Left lung (tissue), 10 donors: ENCODE measurements around the gene RAB13. TPM values are rescaled to one million over a fixed set of nuclear protein-coding genes. Genes with fewer than 3 reads are reported as not detected.

Experiments used
- ATAC-seq: fragments of 200-7000 bp; cut with Tn5 transposase; one replicate; pipeline ENCODE4 v1.9.1; 2020; ENCODE audit warnings: moderate library complexity
- DNase-seq, 4 donors: peaks; one replicate each; pipeline ENCODE4 v3.0.0-alpha.2; 2013 to 2020
- H3K27ac ChIP-seq, 2 donors: fragments of 200-600 bp; sonication (generic) in 1 of 2; one replicate each; pipeline versions ENCODE4 v1.5.0 to v1.8.0; 2020 to 2021
- H3K27me3 ChIP-seq, 2 donors: fragments of 200-600 bp; sonication (generic) in 1 of 2; one replicate each; pipeline versions ENCODE4 v1.5.0 to v1.8.0; 2020 to 2021
- H3K36me3 ChIP-seq, 2 donors: fragments of 200-600 bp; sonication (generic) in 1 of 2; one replicate each; pipeline versions ENCODE4 v1.5.0 to v1.8.0; 2020 to 2021
- H3K4me1 ChIP-seq, 2 donors: fragments of 200-600 bp; one replicate each; pipeline ENCODE4 v1.8.0; 2021
- H3K4me3 ChIP-seq, 2 donors: fragments of 200-600 bp; sonication (generic) in 1 of 2; one replicate each; pipeline versions ENCODE4 v1.5.0 to v1.8.0; 2020 to 2021; ENCODE audit warnings: mild to moderate bottlenecking in 1 of 2
- H3K9me3 ChIP-seq, 2 donors: fragments of 200-600 bp; sonication (generic) in 1 of 2; one replicate each; pipeline versions ENCODE4 v1.5.0 to v1.8.0; 2020 to 2021
- CTCF ChIP-seq, 2 donors: fragments of 200-600 bp; sonication (generic) in 1 of 2; IDR thresholded peaks; one replicate each; pipeline versions ENCODE4 v1.5.0 to v1.8.0; 2021; ENCODE audit warnings: antibody characterized with exemption in 2 of 2
- intact Hi-C, 2 donors: fragments of 100-400 bp; cut with DNase I; formaldehyde crosslinking; loops; one replicate each; pipeline versions ENCODE4 v1.11.2 to v1.14.2; 2022
- polyA plus RNA-seq, 6 donors: library from polyadenylated mRNA; unstranded; fragments of 120-200 nt; gene quantifications; one replicate each; pipeline ENCODE4 v1.2.1, GENCODE V29; 2013; ENCODE audit not compliant: insufficient read length in 6 of 6
- total RNA-seq, 2 donors: library from RNA; stranded (reverse); fragmentation: NEBNext Ultra II Directional; extraction: Animal tissue kit (Norgen Biotek cat#: 25700); gene quantifications; one replicate each; pipeline ENCODE4 v1.2.1, GENCODE V29; 2021
- donor health status: DM: no; HTN: yes; CAD: no.
- donor health status: DM: no; HTN: no; CAD: no.

Gene RAB13
- total and polyA plus RNA-seq, 8 donors, result 122 to 171 (median 157) TPM

DNA sequence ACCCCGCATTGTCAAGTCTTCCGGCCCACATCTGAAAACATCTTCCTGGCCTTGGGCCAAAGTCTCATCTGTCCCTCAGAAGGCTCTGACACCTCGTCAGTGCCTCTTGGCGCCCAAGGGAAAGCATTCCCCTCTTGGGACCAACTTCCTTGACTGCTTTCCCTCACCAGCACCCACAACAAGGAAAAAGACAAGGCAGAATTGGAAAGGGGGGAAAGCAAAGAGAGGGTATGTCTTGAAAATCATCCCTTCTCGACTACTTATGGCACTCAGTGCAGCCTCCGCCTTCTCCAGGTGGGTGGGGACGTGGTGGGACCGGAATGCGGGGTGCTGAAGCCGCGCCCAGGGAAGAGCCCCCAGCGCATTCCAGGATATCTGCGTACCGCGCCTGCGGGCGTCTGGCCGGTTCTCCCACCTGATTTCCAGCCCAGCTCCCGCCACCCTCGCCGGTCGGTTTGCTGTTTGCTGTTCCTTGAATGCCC is 22.2 kb downstream of the RAB13 start:
- Histone ChIP-seq H3K27me3 (no peaks in the 10 kb centered on the region), H3K36me3 (peaks cover 0 to 25% of the 10 kb centered on the region in 2 donors), H3K4me1 (peaks cover 15 to 88% of the 10 kb centered on the region in 2 donors), H3K27ac (peak overlapping the region; percentile 97 to 98), H3K9me3 (no peaks in the 10 kb centered on the region), H3K4me3 (peak overlapping the region; percentile 69 to 89)
- TF ChIP-seq CTCF (IDR thresholded peaks at IDR 0.05), result no peak
- peak; percentile 7 for ATAC-seq
- intact Hi-C loops, result no loop called here
- peak in 3 of 4 donors; percentile 58 to 85 (median 64) for DNase-seq

DNA sequence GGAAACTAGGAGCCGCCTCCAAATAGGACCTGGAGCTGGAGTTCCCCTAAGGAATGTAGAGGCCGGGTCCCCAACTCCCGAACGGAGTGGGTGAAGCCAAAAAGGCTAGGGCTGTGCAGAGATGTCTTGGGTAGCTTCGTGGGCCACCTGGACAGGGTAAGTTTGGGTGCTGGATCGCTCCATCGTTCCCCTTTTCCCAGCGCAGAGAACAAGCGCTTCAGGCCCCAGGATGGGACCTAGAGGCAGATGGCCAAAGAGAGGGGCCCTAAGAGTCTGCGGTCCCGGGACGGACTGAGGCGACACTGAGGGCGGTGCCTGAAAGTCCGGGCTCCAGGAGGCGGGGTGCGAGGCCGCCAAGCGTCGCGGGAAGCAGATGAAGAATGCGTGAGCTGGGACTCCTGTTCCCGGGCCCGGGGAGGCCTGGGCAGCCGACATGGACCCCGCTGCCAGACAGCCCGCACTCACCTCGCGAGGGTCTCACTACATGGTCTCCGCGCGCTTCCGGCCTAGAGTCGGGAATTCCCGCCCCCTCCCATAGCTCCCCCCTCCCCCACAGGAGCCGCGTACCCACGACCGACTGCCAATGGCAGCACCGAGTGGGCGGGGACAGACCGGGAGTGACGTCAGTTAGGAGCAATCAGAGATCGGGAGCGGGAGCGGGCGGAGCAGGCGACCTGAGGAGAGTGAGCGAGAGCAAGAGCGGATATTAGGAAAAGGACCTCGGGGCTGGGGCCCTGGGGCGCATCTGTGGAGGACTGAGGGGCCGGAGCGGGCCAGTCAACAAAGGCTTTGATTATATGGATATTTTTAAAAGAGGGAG is 22.9 kb downstream of the RAB13 start, which contains the start of gene SLC39A1:
Gene SLC39A1, minus strand, starts transcription at position 508 of the 820 bp plus-strand sequence. CDS start 822 bp downstream, outside the sequence.
- DNase-seq (peak; percentile 96 to 99 (median 98)), ATAC-seq (peak; percentile 80)
- Histone ChIP-seq H3K27me3 (no peaks in the 10 kb centered on the region), H3K27ac (peak within 1 kb of the TSS; percentile 97 to 98), H3K36me3 (peaks cover 0 to 25% of the 10 kb centered on the region in 2 donors), H3K9me3 (no peaks in the 10 kb centered on the region), H3K4me1 (peaks cover 17 to 84% of the 10 kb centered on the region in 2 donors), H3K4me3 (peak within 1 kb of the TSS; percentile 69 to 89)
- TF ChIP-seq CTCF (IDR thresholded peaks at IDR 0.05), result no peak
- intact Hi-C loops, result no loop called here

- Histone ChIP-seq H3K27me3 (no peaks in the 10 kb centered on the region), H3K27ac (peak overlapping the region; percentile 97 to 98), H3K4me1 (peaks cover 18 to 80% of the 10 kb centered on the region in 2 donors), H3K4me3 (peak overlapping the region; percentile 69 to 89), H3K36me3 (peaks cover 0 to 25% of the 10 kb centered on the region in 2 donors), H3K9me3 (no peaks in the 10 kb centered on the region)
- intact Hi-C loops, result no loop called here
- TF ChIP-seq CTCF (IDR thresholded peaks at IDR 0.05), result no peak
- DNase-seq (peak in 1 of 4 donors; percentile 79), ATAC-seq (peak; percentile 20)
These were observed 23.8 kb downstream of the RAB13 start for GRCh38 chr1:153962088-153963029.

GRCh38 chr1:153961421-153961820 is 24.7 kb downstream of the RAB13 start:
- DNase-seq (no peak), ATAC-seq (no peak)
- Histone ChIP-seq H3K4me3 (peak overlapping the region in 1 of 2 donors; percentile 89), H3K4me1 (peaks cover 27 to 85% of the 10 kb centered on the region in 2 donors), H3K27ac (peak overlapping the region; percentile 44 to 97), H3K36me3 (peaks cover 0 to 25% of the 10 kb centered on the region in 2 donors), H3K27me3 (no peaks in the 10 kb centered on the region), H3K9me3 (no peaks in the 10 kb centered on the region)
- intact Hi-C loops, result no loop called here
- TF ChIP-seq CTCF (IDR thresholded peaks at IDR 0.05), result no peak
